ENCODE measurements around the gene PRSS33. TPM values are rescaled to one million over a fixed set of nuclear protein-coding genes. Genes with fewer than 3 reads are reported as not detected.

PRSS33 gene
- polyA plus RNA-seq, 1 of the 3 experiments (the other 2 are of a cell fraction), result not detected

- no peak for DNase-seq
- H3K36me3 ChIP-seq (replicated peaks in 1 of 2; ENCODE audit: control insufficient read depth in 1 of 2, insufficient read depth in 2 of 2, low read length in 1 of 2), result no peaks in the 10 kb centered on the region
- ChIA-PET CTCF (no interaction called here), POLR2A (interaction anchor here (1.8 kb wide), 1 partner anchor 10 kb away, joined by 5 read pairs; no protein-coding TSS in a partner anchor)
- no peaks in the 10 kb centered on the region for H3K79me2 ChIP-seq (ENCODE audit: insufficient read depth)
- H3K27ac ChIP-seq (ENCODE audit: low read depth in 2 of 2, low read length in 1 of 2), result no peak overlapping the region
- no peak overlapping the region for H2AFZ ChIP-seq (ENCODE audit: low read depth)
- H3K4me3 ChIP-seq (ENCODE audit: low read depth in 2 of 2, low read length in 1 of 2), result no peak overlapping the region
- H4K20me1 ChIP-seq (ENCODE audit: insufficient read depth), result no peaks in the 10 kb centered on the region
- no peaks in the 10 kb centered on the region for H3F3A ChIP-seq (replicated peaks; ENCODE audit: insufficient read depth)
- H3K9me2 ChIP-seq, result no peaks in the 10 kb centered on the region
- no peak overlapping the region for H3K9ac ChIP-seq
- WGBS (ENCODE audit: low lambda C conversion rate), result 67% methylated on average over 3 of the region's 4 CpGs
- TF ChIP-seq USF2 (IDR thresholded peaks at IDR 0.05; ENCODE audit: borderline replicate concordance, low read depth, low read length), result no peak
- TF ChIP-seq CTCF (IDR thresholded peaks at IDR 0.05), result no peak
- TF ChIP-seq REST (IDR thresholded peaks at IDR 0.05; ENCODE audit: low read depth, low read length), result no peak
- TF ChIP-seq NRF1 (IDR thresholded peaks at IDR 0.05; ENCODE audit: low read depth, low read length), result no peak
- TF ChIP-seq IRF3 (IDR thresholded peaks at IDR 0.05; ENCODE audit: low read depth, low read length), result no peak
- no peak for TF ChIP-seq FOXM1 (IDR thresholded peaks at IDR 0.05; ENCODE audit: low read depth)
- no peak for TF ChIP-seq EZH2phosphoT487 (IDR thresholded peaks at IDR 0.05; ENCODE audit: borderline replicate concordance, low read depth)
- no peak for TF ChIP-seq RCOR1 (IDR thresholded peaks at IDR 0.05; ENCODE audit: low read length)
- TF ChIP-seq FOXJ3 (CRISPR knock-in tag; IDR thresholded peaks at IDR 0.05), result no peak
- TF ChIP-seq ZBTB33 (IDR thresholded peaks at IDR 0.05; ENCODE audit: borderline replicate concordance, low read depth), result no peak
- no peak for TF ChIP-seq YY1 (IDR thresholded peaks at IDR 0.05; ENCODE audit: low read depth)
- TF ChIP-seq POLR2AphosphoS5 (IDR thresholded peaks at IDR 0.05; ENCODE audit: low read depth, low read length), result no peak
- no peak for TF ChIP-seq CHD2 (IDR thresholded peaks at IDR 0.05; ENCODE audit: low read length, partially characterized antibody)
- no peak for TF ChIP-seq MXI1 (IDR thresholded peaks at IDR 0.05; ENCODE audit: low read depth, low read length)
- TF ChIP-seq MEF2A (IDR thresholded peaks at IDR 0.05; ENCODE audit: borderline replicate concordance, low read depth), result no peak
- TF ChIP-seq MAX (IDR thresholded peaks at IDR 0.05; ENCODE audit: low read depth), result no peak
- no peak for TF ChIP-seq TCF12 (IDR thresholded peaks at IDR 0.05)
- TF ChIP-seq JUND (IDR thresholded peaks at IDR 0.05), result no peak
- TF ChIP-seq SMC3 (IDR thresholded peaks at IDR 0.05; ENCODE audit: low read depth, low read length), result no peak
- no peak for TF ChIP-seq RXRA (IDR thresholded peaks at IDR 0.05; ENCODE audit: borderline replicate concordance, low read depth)
- no peaks in the 10 kb centered on the region for H3K27me3 ChIP-seq (ENCODE audit: insufficient read depth)
- no peaks in the 10 kb centered on the region for H3K9me3 ChIP-seq
- no peaks in the 10 kb centered on the region; a peak in 1 of 4 replicates for H3K4me1 ChIP-seq (ENCODE audit: control insufficient read depth in 1 of 2, insufficient read depth in 2 of 2, low read depth in 1 of 2, low read length in 1 of 2)
- H3K4me2 ChIP-seq, result no peak overlapping the region
Observed at GRCh38 chr16:2741168-2741567, 46.2 kb downstream of the PRSS33 start.

Measured in SK-N-SH (cell line).